COR-L47 (cell line): Measurements from ENCODE around the gene RNF10.
"Not testable (repeated sequence)": the region's sequence is repeated elsewhere in the genome, so short reads cannot be mapped to it uniquely, and the experiment has no call there.

Experiments used
- DNase-seq: peaks from one replicate; lab custom pipeline; 2025; lab: John Stamatoyannopoulos, UW

RNF10 gene

DNA sequence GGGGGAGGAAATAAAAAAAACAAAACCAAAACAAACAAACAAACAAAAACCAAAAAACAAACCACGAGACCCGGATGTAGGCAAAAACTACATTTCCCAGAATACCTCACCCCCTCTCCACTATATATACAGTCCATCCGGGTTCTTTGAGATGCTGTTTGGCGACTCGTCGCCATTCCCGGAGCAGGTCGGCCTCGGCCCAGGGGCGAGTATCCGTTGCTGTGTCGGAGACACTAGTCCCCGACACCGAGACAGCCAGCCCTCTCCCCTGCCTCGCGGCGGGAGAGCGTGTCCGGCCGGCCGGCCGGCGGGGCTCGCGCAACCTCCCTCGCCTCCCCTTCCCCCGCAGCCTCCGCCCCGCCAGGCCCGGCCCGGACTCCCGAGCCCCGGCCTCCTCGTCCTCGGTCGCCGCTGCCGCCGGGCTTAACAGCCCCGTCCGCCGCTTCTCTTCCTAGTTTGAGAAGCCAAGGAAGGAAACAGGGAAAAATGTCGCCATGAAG is at the start of gene RNF10:
Gene RNF10 (plus strand): TSS at position 154 of the 500 bp plus-strand sequence. CDS start 456 bp downstream, outside the sequence.
- DNase-seq: peak; percentile 86

DNA sequence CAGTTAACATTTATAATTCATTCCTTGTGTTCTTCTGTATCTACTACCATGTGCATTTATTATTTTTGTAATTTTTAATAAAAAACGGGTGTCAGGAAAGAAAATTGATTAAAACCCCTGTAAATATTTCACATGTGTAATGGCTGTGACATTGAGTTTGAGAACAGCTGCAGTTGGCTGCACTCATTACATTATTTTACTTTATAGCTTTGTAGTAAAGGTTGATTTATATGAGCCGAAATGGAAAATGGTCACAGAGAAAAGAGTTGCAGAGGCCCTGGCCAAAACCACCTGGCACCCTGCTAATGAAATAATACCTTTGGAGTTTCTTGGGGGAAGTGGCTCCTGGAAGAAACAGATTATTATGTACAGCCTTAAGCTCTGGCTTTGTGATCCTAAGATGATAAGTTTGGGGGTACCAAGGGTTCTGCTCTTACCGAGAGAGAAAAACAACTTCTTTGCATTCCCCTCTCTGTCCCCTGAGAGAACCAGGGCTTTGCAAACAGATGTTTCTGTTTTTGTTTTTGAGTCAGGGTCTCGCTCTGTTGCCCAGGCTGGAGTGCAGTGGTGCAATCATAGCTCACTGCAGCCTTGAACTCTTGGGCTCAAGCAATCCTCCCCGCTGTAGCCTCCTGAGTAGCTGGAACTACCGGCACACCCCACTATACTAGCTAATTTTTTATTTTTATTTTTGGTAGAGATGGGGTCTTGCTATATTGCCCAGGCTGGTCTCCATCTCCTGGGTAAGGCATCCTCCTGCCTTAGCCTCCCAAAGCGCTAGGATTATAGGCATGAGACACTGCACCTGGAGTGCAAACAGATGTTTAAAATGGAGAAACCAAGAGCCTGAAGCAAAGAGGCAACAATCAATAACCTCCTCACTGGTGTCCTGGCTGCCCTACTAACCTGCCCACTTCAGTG is 47.9 kb upstream of the RNF10 start:
- no peak for DNase-seq

DNA sequence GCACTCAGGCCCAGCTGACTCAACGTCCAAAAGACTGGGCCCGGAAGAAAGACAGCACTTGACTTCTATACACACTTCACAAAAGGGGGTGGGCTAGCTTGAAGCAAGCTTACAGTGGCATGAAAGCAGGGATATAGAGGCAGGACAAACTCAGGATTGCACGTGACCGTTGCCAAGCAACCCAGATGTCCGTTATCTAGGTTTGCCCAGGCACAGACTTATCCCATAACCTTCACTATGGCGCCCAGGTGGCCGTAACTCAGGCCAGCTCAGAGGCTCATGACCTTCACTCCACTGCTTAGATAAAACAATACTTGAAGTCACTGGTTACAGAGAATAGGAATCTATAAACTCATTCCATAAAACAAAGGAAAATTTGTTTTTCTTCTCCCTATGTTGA is 46.6 kb upstream of the RNF10 start:
- DNase-seq: not testable (repeated sequence)

DNA sequence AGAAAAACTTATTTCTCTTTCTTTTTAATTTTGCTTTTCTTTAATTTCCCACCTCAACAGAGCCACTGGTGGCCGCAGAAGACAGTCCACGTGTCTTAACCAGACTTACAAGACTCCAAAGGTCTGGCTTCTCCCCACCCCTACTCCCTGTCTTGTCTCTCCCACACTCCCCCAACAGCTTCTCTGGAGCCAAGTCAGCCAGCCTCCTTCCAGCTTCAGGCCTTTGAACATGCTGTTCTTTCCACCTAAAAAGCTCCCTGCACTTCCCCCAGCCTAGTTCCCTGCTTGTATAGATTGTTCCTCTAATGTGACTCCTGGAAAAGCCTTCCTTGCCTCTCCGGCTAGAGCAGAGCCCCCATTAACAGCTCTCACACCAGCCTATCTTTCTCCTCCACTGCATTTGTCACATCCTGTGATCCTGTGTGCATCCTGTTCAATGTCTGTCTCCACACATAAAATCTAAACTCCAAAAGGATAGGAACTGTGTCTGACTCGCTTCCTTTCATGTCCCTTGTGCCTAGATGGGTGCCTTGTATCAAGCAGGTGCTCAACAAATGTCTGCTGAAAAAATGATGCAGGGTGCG is 46.0 kb upstream of the RNF10 start:
- DNase-seq: no peak

DNA sequence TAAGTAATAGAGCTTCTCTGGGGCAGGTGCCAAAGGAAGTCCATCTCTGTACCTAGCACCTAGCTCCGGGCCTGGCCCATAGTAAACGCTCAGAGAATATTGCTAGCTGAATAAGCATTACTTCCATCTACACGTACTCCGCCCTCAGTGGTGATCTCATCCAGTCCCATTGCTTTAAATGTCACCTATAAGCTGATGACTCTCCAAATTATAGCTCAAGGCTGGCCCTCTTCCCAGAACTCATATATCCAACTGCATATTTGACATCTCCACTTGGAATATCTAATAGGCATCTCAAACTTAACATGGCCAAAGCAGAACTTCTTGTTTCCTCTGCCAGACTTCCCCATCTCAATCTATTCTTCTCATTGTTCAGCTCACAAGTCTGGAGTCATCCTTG is 45.1 kb upstream of the RNF10 start:
- no peak for DNase-seq

DNA sequence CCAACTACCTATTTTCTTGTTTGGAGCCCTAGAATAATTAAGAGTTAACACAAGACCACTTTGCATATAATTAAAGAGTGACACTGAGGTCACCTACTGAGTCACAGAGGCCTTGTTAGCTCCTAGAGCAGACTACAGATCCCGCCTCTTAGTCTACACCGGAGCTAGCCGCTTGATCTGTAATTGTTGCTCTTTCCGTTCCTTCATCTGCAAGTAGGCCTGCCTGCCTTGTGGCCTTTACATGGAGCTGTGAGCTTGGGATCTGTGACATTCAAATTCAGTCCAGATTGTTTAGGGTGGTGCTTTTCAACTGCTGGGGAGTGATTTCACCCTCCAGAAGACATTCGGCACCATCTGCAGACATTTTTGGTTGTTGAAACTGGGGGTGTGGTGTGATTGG is 43.8 kb upstream of the RNF10 start:
- no peak for DNase-seq

DNA sequence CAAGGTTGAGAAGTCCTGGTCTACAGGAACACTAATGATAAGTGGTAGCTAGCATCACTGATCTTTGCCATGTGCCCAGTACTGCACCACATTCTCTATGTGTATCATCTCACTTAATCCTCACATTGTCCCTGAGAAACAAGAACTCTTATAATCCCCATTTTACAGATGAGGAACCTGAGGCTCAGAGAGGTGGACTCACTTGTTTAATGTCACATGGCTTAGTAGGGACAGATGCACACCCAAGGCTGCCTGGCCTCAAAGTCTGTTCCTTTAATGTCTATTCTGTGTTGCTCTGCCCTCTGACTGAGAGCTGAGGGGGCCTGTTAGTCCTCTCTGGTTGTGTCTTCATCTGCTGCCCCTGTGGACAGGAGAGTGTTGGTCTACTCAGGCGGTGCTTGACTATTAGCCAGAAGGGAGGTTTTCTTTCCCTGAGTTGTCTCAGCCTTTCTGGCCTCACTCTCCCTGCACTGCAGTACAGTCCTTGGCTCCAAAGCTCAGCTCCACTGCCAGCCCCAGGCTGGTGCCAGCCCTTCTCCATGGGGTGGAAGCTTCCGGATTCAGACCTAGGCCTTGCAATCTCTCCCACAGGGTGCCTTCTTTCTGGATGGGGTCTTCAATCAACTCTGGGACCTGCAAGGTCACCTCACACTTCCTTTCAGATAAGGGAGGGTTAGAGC is 43.2 kb upstream of the RNF10 start:
- no peak for DNase-seq

DNA sequence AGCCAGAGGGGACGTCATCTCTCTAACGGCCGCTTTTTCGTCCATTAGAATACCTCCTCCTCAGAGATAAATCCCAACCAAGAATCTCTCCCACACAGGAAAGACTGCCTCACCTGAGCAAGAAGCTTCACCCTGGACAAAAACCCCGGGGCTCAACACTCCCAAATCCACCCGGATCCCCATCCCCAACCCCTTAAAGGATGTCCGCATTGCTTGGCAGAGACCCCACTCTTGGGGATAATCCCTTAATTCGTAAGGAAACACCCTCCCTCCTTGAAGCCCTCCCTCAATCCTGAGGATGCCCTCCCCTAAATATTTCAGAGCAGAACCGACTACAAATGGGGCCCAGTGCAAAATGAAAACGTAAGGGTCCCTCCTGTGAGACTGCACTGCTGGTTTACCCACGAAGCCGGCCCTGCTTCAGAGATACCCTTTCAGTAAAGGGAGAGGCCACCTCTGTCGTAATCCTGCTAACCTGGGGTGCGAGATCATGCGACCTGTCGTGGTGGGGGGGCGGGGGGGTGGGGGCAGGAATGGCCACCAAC is 38.9 kb upstream of the RNF10 start:
- no peak for DNase-seq

DNA sequence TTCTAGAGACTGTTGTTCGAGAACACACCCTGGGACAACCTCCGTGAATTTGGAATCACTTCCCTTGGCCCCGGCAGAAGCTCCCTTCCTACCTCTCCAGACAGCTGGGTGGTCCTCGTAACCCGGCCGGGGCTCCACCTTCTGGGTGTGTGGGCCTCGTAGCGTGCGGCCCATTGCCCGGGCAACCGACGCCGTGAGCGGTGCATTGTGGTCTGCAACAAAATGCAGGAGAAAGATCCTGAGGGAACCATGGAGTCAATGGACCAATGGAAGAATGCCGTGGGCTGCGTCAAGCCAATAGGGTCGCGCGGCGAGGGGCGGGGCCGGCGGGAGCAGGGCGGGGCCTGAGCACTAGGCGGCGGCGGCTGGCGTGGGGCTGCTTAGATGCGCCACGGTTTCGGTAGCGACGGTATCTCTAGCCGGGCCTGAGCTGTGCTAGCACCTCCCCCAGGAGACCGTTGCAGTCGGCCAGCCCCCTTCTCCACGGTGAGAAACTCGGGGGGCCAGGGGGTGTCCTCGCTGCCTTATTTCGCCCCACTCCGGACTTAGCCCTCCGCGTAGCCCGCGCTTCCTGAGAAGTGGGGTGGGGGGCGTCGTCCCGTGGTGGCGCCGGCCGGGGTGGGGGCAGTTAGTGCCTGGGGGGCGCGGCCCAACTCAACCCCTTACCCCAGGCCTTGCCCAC is 38.3 kb upstream of the RNF10 start, which contains the start of gene DYNLL1:
Gene DYNLL1 (plus strand): TSS at position 383 of the 682 bp plus-strand sequence. CDS start 309 bp downstream, outside the sequence.
- DNase-seq: peak; percentile 95

DNA sequence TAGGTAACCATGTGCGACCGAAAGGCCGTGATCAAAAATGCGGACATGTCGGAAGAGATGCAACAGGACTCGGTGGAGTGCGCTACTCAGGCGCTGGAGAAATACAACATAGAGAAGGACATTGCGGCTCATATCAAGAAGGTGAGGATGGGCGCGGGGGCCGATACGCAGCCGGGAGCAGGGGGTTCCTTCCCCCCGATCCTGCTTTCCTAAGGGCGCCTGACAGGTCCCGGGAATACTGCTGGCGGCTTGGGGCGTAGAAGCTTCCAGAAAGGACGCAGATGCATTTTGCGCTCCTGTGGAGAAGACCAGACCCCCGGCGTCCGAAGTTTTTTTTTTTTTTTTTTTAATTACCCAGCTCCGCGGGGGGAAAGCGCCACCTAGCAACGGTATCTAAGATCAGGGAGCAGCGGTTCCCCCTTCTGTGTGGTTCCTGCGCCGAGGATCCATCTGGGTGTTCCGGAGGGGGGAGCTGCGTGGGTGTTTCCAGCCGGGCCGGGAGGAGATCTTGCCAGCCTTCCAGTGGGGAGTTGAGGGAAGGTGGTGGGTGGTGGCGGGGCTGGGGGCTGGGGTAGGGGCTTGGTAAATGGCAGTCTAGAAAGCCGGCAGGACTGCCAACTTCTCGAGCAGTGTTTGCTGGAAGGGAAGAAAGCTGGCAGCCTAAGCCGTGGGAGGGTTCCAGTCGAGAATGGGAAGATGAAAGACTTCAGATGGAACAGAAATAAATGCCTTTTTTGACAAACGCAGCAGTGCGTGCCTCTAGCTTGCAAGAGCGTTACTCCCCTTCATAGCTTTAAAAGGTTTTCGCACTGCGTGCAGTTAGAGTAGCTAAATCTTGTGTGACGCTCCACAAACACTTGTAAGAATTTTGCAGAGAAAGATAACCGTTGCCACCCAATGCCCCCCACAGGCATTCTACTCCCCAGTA is 37.5 kb upstream of the RNF10 start:
- peak; percentile 69 for DNase-seq

DNA sequence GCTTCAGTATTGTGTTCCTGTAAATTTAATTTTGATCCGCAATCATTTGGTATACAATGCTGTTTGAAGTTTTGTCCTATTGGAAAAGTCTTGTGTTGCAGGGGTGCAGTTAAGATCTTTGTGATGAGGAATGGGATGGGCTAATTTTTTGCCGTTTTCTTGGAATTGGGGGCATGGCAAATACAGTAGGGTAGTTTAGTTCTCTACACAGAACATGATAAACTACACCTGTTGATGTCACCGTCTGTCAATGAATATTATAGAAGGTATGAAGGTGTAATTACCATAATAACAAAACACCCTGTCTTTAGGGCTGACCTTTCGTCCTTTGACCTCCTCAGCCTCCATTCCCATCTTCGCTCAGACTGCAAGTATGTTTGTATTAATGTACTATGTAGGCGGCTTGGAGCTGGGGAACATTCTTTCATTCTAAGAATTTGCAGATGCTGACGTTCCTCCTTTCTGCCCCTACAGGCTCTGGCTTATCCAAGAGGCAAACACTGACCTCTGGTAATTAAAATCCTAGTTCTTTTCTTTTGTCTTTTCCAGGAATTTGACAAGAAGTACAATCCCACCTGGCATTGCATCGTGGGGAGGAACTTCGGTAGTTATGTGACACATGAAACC is 36.5 kb upstream of the RNF10 start:
- no peak for DNase-seq

DNA sequence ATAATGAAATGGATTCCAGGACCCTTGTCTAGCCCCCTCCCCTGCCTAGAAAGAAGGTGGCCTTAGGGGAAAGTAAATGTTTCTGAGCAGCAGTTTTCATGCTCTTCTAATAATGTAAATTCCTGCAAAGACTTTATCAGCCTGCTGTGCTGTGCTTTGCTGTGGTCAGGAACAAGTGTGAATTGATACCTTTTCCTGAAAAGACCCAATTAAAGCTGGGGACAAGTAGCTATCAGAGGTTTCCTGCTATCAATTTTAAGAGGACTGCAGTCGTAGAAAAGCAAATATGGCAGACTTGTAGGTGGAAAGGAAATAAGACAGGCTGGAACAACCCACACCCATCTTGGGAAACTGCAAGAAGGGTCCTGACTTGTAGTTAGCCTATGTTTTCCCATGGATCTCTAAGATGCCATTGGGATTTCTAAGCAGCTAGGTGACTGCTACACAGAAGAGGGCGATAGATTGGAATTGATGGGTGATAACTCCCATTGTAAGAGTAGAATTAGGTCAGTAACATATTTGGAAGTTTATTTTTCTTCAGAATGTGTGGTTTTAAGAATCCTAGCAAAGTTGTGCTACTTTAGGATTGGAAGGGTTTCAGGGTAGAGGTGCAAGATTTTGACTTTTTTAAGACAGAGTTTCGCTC is 35.2 kb upstream of the RNF10 start:
- no peak for DNase-seq

DNA sequence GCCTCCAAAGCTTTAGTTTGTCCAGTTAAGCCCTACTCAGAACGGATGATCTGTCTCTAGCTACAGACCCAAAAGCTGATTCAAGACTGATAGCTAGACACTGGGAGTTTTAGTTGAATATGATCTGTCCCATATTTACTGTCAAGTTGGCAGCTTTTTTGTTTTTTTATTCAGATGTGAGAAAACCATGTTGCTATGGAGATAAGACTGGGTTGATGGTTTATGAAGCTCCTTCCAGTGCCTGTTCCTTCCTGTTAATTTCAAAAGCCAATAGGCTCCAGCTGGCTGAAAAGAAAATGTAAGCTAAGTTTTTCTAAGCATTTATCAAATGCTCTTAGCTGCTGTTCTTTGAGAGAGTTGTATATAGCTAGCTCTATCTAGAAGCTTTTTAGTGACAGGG is 33.6 kb upstream of the RNF10 start:
- no peak for DNase-seq

DNA sequence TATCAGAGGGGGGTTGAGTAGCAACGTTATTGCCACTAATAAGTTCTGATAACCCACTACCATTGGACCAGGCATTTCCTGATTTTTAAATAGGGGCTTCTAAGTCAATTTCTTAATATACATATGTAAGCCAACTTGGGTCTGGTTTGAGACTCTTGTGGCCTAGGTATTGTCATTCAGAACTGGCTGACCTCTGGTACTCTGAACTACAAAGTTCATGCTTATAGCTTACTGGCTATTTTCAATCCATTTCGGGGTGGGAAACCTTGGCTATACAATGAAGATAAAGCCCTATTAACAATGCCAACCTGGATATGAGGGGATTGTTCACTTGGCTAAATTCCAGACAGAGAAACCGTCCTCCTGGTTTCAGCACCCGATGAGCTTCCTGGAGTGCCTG is 29.6 kb upstream of the RNF10 start:
- no peak for DNase-seq

DNA sequence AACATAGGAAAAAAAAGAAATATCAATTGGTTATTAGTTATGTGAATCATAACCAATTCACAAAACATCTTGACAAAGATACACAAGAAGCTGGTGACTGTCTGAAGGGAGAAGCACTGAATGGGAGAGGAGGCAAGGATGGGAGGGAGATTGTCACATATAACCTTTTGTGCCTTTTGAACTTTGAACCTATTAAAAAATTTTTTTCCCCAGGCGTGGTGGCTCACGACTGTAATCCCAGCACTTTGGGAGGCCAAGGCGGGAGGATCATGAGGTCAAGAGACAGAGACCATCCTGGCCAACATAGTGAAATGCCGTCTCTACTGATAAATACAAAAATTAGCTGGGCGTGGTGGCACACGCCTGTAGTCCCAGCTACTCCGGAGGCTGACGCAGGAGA is 25.6 kb upstream of the RNF10 start:
- DNase-seq: no peak

DNA sequence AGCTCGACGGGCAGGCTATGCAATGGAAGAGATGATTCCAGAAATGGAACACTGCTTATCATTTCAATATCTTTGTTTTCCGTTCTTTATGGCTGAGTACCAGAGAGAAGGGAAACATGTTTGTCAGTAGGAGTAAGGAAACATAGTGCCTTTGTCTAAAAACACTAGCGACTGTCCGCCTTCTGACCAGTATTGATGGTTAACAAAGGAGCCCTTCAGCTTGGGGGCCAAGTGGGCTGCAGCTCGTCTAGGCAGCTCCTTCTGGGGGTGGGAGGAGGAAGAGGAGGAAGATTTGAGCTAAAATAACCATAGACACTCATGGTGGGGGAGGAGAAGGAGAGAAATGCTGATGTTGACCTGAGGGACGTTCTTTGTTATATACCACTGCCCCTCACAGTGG is 20.2 kb upstream of the RNF10 start:
- DNase-seq: no peak

DNA sequence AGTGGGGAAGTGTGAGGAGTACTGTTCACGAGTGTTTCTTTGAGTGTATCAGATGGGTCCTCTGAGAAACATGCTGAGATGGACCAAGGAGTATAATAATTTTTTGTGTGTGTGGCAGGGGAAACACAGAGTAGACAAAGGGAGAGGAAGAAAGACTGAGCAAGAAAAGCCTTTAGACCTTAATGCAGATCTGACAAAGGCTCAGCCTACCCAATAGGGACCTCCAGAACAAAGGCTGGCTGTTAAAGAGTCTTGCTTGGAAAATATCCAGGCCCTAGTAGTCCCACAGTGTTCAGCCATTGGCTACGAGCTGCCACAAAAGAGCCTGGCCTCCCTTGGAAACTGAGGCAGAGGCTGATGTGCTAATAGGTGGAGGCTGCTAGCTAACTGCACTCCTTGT is 18.7 kb upstream of the RNF10 start:
- no peak for DNase-seq

DNA sequence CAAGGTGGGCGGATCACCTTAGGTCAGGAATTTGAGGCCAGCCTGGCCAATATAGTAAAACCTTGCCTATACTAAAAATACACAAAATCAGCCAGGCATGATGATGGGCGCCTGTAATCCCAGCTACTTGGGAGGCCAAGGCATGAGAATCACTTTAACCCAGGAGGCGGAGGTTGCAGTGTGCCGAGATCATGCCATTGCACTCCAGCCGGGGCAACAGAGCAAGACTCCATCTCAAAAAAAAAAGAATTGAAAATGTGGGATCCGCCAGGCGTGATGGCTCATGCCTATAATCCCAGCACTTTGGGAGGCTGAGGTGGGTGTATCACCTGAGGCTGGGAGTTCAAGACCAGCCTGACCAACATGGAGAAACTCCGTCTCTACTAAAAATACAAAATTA is 14.8 kb upstream of the RNF10 start:
- not testable (repeated sequence) for DNase-seq

DNA sequence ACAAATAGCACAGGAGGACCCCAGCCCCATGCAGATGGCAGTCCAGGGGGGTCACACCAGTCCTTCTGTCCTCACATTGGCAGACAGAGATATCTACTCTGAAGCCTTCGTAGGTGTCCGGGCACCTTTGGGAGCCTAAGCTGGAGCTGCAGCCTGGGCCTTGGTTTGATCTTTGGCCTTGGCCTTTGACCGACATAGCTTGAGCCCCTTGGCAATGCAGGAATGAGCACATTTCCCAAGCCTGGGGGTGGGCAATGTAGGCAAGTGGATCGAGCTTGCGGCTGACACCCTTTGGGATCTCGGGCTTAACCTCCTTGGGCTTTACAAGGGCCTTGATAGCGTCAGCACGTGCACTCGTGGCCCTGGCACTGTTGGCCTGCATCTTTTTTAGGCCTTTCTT is 11.6 kb upstream of the RNF10 start:
- no peak for DNase-seq
